Ishikawa (cell line): ENCODE results near the gene UBAC2.

Experiments used
- CEBPB ChIP-seq: IDR thresholded peaks from 2 replicates; pipeline ENCODE4 v1.6.1; 2012
- CREB1 ChIP-seq: IDR thresholded peaks from 2 replicates; pipeline ENCODE4 v1.6.1; 2012; ENCODE audit warnings: low read depth
- EGR1 ChIP-seq: IDR thresholded peaks from 2 replicates; pipeline ENCODE4 v1.6.1; 2012
- EP300 ChIP-seq: IDR thresholded peaks from 2 replicates; pipeline ENCODE4 v1.6.1; 2012; ENCODE audit warnings: borderline replicate concordance
- FOXM1 ChIP-seq: IDR thresholded peaks from 2 replicates; pipeline ENCODE4 v1.6.1; 2012; ENCODE audit warnings: low read depth, borderline replicate concordance
- NFIC ChIP-seq: IDR thresholded peaks from 2 replicates; pipeline ENCODE4 v1.6.1; 2012
- RAD21 ChIP-seq: IDR thresholded peaks from 2 replicates; pipeline ENCODE4 v1.6.1; 2012; ENCODE audit warnings: low read depth
- TAF1 ChIP-seq: IDR thresholded peaks from 2 replicates; pipeline ENCODE4 v1.6.1; 2012; ENCODE audit warnings: low read depth, mild to moderate bottlenecking
- TCF12 ChIP-seq: IDR thresholded peaks from 2 replicates; pipeline ENCODE4 v1.6.1; 2012; ENCODE audit warnings: low read depth
- TEAD4 ChIP-seq: IDR thresholded peaks from 2 replicates; pipeline ENCODE4 v1.6.1; 2012
- YY1 ChIP-seq: IDR thresholded peaks from 2 replicates; pipeline ENCODE4 v1.6.1; 2012; ENCODE audit warnings: low read depth
- ZBTB7A ChIP-seq: IDR thresholded peaks from 2 replicates; pipeline ENCODE4 v1.6.1; 2012; ENCODE audit warnings: low read depth
- TF ChIP-seq, protein P1 (sequence below): IDR thresholded peaks from 2 replicates; pipeline ENCODE4 v1.6.1; 2012
- TF ChIP-seq, protein P2 (sequence below): IDR thresholded peaks from 2 replicates; pipeline ENCODE4 v1.6.1; 2012; ENCODE audit warnings: low read depth, mild to moderate bottlenecking
- TF ChIP-seq, protein P3 (sequence below): IDR thresholded peaks from 2 replicates; pipeline ENCODE4 v1.6.1; 2012

UBAC2 gene, protein sequence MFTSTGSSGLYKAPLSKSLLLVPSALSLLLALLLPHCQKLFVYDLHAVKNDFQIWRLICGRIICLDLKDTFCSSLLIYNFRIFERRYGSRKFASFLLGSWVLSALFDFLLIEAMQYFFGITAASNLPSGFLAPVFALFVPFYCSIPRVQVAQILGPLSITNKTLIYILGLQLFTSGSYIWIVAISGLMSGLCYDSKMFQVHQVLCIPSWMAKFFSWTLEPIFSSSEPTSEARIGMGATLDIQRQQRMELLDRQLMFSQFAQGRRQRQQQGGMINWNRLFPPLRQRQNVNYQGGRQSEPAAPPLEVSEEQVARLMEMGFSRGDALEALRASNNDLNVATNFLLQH

DNA sequence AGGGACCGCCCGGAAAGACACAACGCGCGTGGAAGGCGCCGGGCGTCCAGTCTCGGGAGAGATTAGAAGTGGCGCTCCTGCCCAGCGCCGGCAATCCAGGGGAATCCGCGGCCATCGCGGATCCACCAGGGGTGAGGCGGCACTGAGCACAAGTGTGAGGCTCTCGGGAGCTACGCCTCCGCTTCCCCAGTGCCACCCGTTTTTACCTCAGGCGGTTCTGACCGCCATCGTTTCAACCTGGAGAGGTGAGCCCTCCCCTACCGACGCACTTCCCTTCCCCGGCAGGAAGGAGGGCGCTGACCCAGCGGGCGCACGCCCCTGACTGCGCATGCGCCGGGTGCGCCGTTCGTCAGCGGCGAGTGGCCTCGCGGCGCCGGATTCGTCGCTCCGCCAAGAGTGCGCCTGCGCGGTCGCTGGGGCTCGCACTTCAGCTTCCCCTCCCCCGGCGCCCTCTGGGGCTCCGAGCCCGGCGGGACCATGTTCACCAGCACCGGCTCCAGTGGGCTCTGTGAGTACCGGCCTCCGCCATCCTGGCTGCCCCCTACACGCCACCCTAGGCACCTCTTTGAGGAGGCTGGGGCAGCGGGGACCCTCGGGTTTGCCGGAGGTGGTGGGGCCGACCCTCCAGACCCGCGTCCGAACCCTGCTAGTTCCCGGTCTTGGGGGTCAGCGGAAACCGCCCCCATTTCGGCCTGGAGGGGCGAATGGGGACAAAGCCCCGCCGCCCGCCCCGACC is at the start of gene UBAC2:
UBAC2 (plus strand) TSS at position 423 of the 736 bp plus-strand sequence; CDS start at position 478, 55 bp downstream.
- TF ChIP-seq NFIC (peak; percentile 4; the same call in 1 of the 2 replicates), TAF1 (peak; percentile 98), ZBTB7A (no peak; the same call in none of the 2 replicates), TCF12 (peak; percentile 24), EGR1 (peak; percentile 52; the same call in 1 of the 2 replicates), TEAD4 (no peak; the same call in 1 of the 2 replicates), YY1 (peak; percentile 90), CREB1 (no peak; the same call in 1 of the 2 replicates), CEBPB (no peak), EP300 (no peak), FOXM1 (no peak), RAD21 (no peak)
- TF ChIP-seq, protein P1, sequence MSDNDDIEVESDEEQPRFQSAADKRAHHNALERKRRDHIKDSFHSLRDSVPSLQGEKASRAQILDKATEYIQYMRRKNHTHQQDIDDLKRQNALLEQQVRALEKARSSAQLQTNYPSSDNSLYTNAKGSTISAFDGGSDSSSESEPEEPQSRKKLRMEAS, result peak; percentile 82
- TF ChIP-seq, protein P2, sequence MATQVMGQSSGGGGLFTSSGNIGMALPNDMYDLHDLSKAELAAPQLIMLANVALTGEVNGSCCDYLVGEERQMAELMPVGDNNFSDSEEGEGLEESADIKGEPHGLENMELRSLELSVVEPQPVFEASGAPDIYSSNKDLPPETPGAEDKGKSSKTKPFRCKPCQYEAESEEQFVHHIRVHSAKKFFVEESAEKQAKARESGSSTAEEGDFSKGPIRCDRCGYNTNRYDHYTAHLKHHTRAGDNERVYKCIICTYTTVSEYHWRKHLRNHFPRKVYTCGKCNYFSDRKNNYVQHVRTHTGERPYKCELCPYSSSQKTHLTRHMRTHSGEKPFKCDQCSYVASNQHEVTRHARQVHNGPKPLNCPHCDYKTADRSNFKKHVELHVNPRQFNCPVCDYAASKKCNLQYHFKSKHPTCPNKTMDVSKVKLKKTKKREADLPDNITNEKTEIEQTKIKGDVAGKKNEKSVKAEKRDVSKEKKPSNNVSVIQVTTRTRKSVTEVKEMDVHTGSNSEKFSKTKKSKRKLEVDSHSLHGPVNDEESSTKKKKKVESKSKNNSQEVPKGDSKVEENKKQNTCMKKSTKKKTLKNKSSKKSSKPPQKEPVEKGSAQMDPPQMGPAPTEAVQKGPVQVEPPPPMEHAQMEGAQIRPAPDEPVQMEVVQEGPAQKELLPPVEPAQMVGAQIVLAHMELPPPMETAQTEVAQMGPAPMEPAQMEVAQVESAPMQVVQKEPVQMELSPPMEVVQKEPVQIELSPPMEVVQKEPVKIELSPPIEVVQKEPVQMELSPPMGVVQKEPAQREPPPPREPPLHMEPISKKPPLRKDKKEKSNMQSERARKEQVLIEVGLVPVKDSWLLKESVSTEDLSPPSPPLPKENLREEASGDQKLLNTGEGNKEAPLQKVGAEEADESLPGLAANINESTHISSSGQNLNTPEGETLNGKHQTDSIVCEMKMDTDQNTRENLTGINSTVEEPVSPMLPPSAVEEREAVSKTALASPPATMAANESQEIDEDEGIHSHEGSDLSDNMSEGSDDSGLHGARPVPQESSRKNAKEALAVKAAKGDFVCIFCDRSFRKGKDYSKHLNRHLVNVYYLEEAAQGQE, result peak; percentile 14; the same call in 1 of the 2 replicates
- TF ChIP-seq, protein P3, sequence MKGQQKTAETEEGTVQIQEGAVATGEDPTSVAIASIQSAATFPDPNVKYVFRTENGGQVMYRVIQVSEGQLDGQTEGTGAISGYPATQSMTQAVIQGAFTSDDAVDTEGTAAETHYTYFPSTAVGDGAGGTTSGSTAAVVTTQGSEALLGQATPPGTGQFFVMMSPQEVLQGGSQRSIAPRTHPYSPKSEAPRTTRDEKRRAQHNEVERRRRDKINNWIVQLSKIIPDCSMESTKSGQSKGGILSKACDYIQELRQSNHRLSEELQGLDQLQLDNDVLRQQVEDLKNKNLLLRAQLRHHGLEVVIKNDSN, result no peak

DNA sequence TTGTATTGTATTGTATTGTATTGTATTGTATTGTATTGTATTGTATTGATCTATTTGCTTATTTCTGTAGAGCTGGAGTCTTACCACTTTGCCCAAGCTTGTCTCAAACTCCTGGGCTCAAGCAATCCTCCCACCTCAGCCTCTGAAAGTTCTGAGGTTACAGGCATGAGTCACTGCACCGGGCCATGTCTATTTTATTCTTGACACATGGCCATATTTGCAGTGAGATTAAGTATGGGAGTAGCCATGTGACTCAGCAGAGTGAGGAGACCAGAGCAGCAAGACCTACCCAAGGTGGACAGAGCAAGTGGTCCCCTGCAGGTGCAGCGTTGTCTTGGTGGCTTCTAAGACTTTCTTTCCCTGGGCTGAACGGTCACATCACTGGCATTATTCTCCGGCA is 49.1 kb upstream of the UBAC2 start:
- TF ChIP-seq, protein P3, result peak; percentile 57; the same call in 1 of the 2 replicates
- TF ChIP-seq, protein P1, result peak; percentile 50; the same call in 1 of the 2 replicates
- no peak for TF ChIP-seq NFIC
- TF ChIP-seq YY1, result 0 out of 2 replicates have a peak, but pooled peaks have one; percentile 40
- TF ChIP-seq, protein P2, result no peak
- TF ChIP-seq FOXM1, result no peak
- TF ChIP-seq RAD21, result no peak
- TF ChIP-seq TCF12, result no peak

DNA sequence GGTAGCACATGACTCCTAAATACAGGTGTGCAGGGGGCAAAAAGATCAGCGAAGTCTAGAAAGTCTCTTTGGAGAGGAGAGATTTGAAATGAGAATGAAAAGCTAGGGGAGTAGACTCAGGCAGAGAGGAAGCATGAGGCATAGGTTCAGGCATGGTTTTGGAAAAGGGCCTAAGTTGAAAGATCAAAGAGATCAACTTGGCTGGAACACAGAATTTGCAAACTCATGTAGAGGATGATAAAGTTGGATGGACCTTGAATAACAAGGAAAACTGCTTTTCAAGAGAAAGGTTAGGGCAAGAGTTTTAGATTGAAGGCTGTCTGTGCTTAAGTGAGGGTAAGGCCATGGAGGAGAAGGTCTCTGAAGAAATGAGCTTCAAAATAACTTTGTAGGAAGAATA is 47.4 kb upstream of the UBAC2 start:
- TF ChIP-seq EGR1 (no peak), EP300 (no peak), NFIC (no peak), TEAD4 (no peak), TAF1 (no peak), YY1 (no peak), FOXM1 (no peak), ZBTB7A (no peak), CEBPB (no peak)
- TF ChIP-seq, protein P2, result no peak
- TF ChIP-seq, protein P3, result no peak
- TF ChIP-seq, protein P1, result no peak
